Cardiac muscle cell (in vitro differentiated cells and primary cell): ENCODE results near the gene ZNF622. TPM values are rescaled to one million over a fixed set of nuclear protein-coding genes. Genes with fewer than 3 reads are reported as not detected.

Source experiments
- DNase-seq, 2 donors: peaks; one replicate each; pipeline versions ENCODE4 v3.0.0 to v3.0.0-alpha.2; 2010 to 2017; ENCODE audit warnings: low read depth in 1 of 2, low spot score in 1 of 2
- H3K27ac ChIP-seq: fragments of 200-600 bp; sonication (generic); 2 replicates; pipeline ENCODE4 v1.5.1; 2016
- H3K27me3 ChIP-seq: fragments of 200-600 bp; sonication (generic); 2 replicates; pipeline ENCODE4 v1.6.0; 2016; ENCODE audit warnings: control low read depth
- H3K36me3 ChIP-seq: fragments of 200-600 bp; sonication (generic); 2 replicates; pipeline ENCODE4 v1.5.1; 2016; ENCODE audit warnings: control low read depth
- H3K4me1 ChIP-seq: fragments of 200-600 bp; sonication (generic); 2 replicates; pipeline ENCODE4 v1.8.1; 2017; ENCODE audit warnings: low read depth, mild to moderate bottlenecking, mixed run types
- H3K4me3 ChIP-seq: fragments of 200-600 bp; sonication (generic); 2 replicates; pipeline ENCODE4 v1.5.1; 2016; ENCODE audit warnings: mild to moderate bottlenecking
- H3K9me3 ChIP-seq: fragments of 200-600 bp; sonication (generic); 2 replicates; pipeline ENCODE4 v1.5.1; 2017; ENCODE audit warnings: low read depth, mild to moderate bottlenecking, control low read depth
- polyA plus RNA-seq: library from polyadenylated mRNA; unstranded; fragments of >200 nt; fragmentation: Nextera tagmentation; extraction: Ambion mirVana; gene quantifications from 2 replicates; pipeline ENCODE4 v1.2.1, GENCODE V29; 2016
- total RNA-seq: library from RNA; depleted of rRNA; stranded (reverse); fragments of >200 nt; gene quantifications from 2 replicates; pipeline ENCODE4 v1.2.3, GENCODE V29; 2016
- TF ChIP-seq, protein P1 (sequence below): IDR thresholded peaks from 2 replicates; pipeline ENCODE4 v1.5.1; 2012; ENCODE audit warnings: low read depth, mild to moderate bottlenecking, low read length

Gene ZNF622
- total and polyA plus RNA-seq, 2 experiments from 2014 or later = 42.4 to 44.3 TPM

DNA sequence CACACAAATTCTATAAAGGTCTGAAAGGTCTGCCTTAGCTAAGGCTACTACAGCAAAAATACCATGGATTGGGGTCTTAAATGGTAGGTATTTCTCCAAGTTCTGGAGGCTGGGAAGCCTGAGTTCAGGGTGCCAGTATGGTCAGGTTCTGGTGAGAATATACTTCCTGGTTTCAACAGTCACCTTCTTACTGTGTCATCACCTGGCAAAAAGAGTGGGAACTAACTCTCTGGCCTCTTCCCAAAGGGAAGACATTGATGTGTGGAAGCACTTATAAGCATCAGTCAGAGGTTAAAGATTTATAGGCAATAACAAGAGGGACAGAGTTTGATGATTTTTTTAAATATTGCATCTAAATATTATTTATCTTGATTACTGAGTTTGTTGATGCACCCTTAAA lies 53.0 kb downstream of the ZNF622 start:
- no peak overlapping the region for H3K4me3 ChIP-seq
- H3K9me3 ChIP-seq = no peaks in the 10 kb centered on the region
- no peak overlapping the region for H3K27ac ChIP-seq
- no peak for DNase-seq
- H3K36me3 ChIP-seq = no peaks in the 10 kb centered on the region
- TF ChIP-seq, protein P1, sequence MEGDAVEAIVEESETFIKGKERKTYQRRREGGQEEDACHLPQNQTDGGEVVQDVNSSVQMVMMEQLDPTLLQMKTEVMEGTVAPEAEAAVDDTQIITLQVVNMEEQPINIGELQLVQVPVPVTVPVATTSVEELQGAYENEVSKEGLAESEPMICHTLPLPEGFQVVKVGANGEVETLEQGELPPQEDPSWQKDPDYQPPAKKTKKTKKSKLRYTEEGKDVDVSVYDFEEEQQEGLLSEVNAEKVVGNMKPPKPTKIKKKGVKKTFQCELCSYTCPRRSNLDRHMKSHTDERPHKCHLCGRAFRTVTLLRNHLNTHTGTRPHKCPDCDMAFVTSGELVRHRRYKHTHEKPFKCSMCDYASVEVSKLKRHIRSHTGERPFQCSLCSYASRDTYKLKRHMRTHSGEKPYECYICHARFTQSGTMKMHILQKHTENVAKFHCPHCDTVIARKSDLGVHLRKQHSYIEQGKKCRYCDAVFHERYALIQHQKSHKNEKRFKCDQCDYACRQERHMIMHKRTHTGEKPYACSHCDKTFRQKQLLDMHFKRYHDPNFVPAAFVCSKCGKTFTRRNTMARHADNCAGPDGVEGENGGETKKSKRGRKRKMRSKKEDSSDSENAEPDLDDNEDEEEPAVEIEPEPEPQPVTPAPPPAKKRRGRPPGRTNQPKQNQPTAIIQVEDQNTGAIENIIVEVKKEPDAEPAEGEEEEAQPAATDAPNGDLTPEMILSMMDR = no peak
- no peaks in the 10 kb centered on the region for H3K27me3 ChIP-seq
- peaks cover 7% of the 10 kb centered on the region for H3K4me1 ChIP-seq

DNA sequence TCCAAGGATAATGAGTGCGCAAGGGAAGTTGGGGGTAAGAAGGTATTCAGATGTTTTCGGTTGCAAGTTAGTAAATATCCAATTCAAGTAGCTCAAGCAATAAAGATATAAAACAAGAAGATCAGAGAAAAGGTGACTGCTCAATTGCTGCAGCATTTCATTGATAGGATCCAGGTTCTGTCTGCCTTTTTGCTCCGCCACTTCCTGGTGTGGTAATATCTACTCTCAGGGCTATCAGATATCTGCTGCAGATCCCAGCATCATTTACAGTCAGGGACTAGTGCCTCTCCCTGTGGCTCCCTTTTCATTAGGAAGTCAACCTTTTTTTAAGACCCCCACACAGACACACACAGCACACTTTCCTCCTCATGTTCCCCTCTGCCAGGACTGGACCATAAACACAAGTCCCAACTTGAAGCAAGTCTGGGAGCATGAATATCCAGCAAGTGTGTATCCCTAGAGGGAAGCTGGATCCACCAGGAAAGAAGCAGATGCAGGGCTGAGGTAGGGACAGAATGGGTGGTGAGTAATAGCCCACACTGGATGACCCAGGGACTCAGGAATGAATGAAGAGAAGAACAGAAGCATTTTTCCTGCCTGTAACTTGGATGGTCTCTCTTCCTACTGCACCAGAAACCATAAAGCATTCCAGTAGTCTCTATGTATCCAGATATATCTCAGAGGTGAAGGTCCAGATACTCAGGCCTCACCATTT lies 53.7 kb downstream of the ZNF622 start:
- no peak overlapping the region for H3K27ac ChIP-seq
- H3K4me1 ChIP-seq = peaks cover under 1% of the 10 kb centered on the region
- H3K36me3 ChIP-seq = no peaks in the 10 kb centered on the region
- H3K4me3 ChIP-seq = no peak overlapping the region
- TF ChIP-seq, protein P1 = no peak
- H3K9me3 ChIP-seq = no peaks in the 10 kb centered on the region
- H3K27me3 ChIP-seq = no peaks in the 10 kb centered on the region
- DNase-seq = no peak

DNA sequence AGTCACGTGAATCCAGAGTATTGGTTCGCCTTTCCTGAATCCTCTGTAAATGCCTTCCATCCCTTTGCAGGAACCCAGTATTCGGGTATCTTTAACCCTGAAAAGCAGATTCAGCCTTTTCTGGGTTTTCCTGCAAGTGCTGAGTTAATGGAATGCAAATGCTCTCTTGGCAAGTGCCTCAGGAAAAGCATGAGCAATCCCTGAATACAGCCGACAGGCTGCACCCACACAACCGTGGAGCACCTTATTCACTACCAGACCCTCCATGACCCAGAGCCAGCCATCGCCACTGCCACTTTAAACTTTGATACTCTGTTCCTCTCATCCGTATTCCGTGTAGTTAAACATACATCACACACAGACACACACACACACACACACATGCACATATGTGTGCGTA lies 54.4 kb downstream of the ZNF622 start:
- TF ChIP-seq, protein P1 = no peak
- Histone ChIP-seq H3K36me3 (no peaks in the 10 kb centered on the region), H3K9me3 (no peaks in the 10 kb centered on the region), H3K27ac (no peak overlapping the region), H3K4me3 (no peak overlapping the region), H3K27me3 (no peaks in the 10 kb centered on the region), H3K4me1 (no peaks in the 10 kb centered on the region)
- no peak for DNase-seq

DNA sequence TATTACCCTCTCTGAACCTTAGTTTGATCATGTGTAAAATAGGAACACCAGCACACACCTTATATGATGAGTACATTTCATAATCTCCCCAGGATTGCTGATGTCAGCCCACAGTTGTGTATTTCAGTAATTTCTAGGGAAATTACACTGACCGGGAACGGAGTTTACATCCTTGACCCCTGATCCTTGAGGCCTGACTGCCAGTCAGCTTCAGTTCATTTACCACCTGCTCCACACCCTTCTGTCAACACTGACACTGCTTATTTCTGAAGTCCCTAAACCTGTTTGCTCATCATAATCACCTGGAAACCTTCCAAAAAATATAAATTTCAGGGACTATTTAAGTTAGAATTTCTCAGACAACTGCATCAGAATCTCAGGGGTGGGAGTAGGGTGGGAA lies 55.3 kb downstream of the ZNF622 start:
- Histone ChIP-seq H3K4me1 (no peaks in the 10 kb centered on the region), H3K27ac (no peak overlapping the region), H3K36me3 (no peaks in the 10 kb centered on the region), H3K27me3 (no peaks in the 10 kb centered on the region), H3K4me3 (no peak overlapping the region), H3K9me3 (no peaks in the 10 kb centered on the region)
- TF ChIP-seq, protein P1 = no peak
- DNase-seq = no peak

DNA sequence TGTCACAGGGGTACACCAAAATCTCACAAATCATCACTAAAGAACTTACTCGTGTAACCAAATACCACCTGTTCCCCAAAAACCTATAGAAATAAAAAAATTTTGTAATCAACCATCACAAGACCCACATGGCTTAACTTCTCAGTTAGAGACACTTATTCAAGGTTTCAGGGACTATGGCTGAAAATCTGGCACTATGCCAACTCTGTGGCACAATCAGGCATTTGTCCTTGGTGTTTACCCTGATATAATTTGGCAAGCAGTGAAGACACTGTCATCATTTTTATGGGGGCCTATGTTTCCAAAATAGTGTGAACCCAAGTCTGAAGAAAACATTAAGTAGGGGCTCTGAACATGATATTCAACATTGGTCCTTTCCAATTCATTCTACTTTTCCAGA lies 59.0 kb downstream of the ZNF622 start:
- H3K4me1 ChIP-seq = no peaks in the 10 kb centered on the region
- H3K27ac ChIP-seq = no peak overlapping the region
- no peak for DNase-seq
- no peaks in the 10 kb centered on the region for H3K36me3 ChIP-seq
- H3K27me3 ChIP-seq = no peaks in the 10 kb centered on the region
- H3K4me3 ChIP-seq = no peak overlapping the region
- TF ChIP-seq, protein P1 = no peak
- H3K9me3 ChIP-seq = no peaks in the 10 kb centered on the region
